Vagina (tissue), 2 donors: ENCODE data around the gene SH3TC2. TPM values are rescaled to one million over a fixed set of nuclear protein-coding genes. Genes with fewer than 3 reads are reported as not detected.

Experiments used
- DNase-seq, 2 donors: peaks; one replicate each; pipeline ENCODE4 v3.0.0-alpha.2; 2017; ENCODE audit errors: extremely low spot score in 2 of 2
- H3K27ac ChIP-seq: fragments of 200-600 bp; sonication (generic); one replicate; pipeline ENCODE4 v1.5.1; 2019
- H3K27me3 ChIP-seq: fragments of 200-600 bp; sonication (generic); one replicate; pipeline ENCODE4 v1.5.1; 2019
- H3K36me3 ChIP-seq, 2 donors: fragments of 200-600 bp; sonication (generic); one replicate each; pipeline ENCODE4 v1.5.1; 2017 to 2019
- H3K4me1 ChIP-seq: fragments of 200-600 bp; sonication (generic); one replicate; pipeline ENCODE4 v1.5.1; 2019
- H3K4me3 ChIP-seq, 2 donors: fragments of 200-600 bp; sonication (generic); 1 replicate in 1 of 2; 2 replicates in 1 of 2; pipeline ENCODE4 v1.5.1; 2016 to 2019
- H3K9me3 ChIP-seq: fragments of 200-600 bp; sonication (generic); one replicate; pipeline ENCODE4 v1.5.1; 2019
- CTCF ChIP-seq, 3 experiments: fragments of 450-650 bp in 2 of 3; fragments of 200-600 bp in 1 of 3; sonication (generic) in 1 of 3; IDR thresholded peaks; one replicate each; pipeline ENCODE4 v1.5.1; 2017 to 2019; ENCODE audit warnings: antibody characterized with exemption in 3 of 3, mild to moderate bottlenecking in 2 of 3, moderate library complexity in 2 of 3
- POLR2A ChIP-seq, 2 donors: fragments of 450-650 bp; IDR thresholded peaks; one replicate each; pipeline ENCODE4 v1.6.1; 2017; ENCODE audit warnings: antibody characterized with exemption in 2 of 2, mild to moderate bottlenecking in 2 of 2, moderate library complexity in 2 of 2
- POLR2AphosphoS5 ChIP-seq, 2 donors: sonication (generic); formaldehyde crosslinking; IDR thresholded peaks; one replicate each; pipeline ENCODE4 v1.9.0; 2017; ENCODE audit warnings: antibody characterized with exemption in 2 of 2, mild to moderate bottlenecking in 2 of 2, low read depth in 1 of 2; ENCODE audit not compliant: insufficient read depth in 1 of 2
- intact Hi-C: fragments of 100-400 bp; cut with DNase I; formaldehyde crosslinking; loops from one replicate; pipeline ENCODE4 v1.15.1; 2023
- total RNA-seq: library from RNA; depleted of rRNA; stranded (reverse); fragments of >200 nt; gene quantifications from one replicate; pipeline ENCODE4 v1.2.3, GENCODE V29; 2016

Gene SH3TC2
- total RNA-seq, 1 donor from 2014 or later, result 2.0 TPM

- no peaks in the 10 kb centered on the region for H3K27me3 ChIP-seq
- intact Hi-C loops, result no loop called here
- no peak overlapping the region for H3K4me3 ChIP-seq
- H3K36me3 ChIP-seq, result no peaks in the 10 kb centered on the region
- no peak for TF ChIP-seq CTCF (IDR thresholded peaks at IDR 0.05)
- TF ChIP-seq POLR2AphosphoS5 (IDR thresholded peaks at IDR 0.05; ENCODE audit: insufficient read depth in 1 of 2, low read depth in 1 of 2), result no peak
- TF ChIP-seq POLR2A (IDR thresholded peaks at IDR 0.05), result no peak
- peaks cover 9% of the 10 kb centered on the region for H3K4me1 ChIP-seq
- H3K9me3 ChIP-seq, result no peaks in the 10 kb centered on the region
- no peak overlapping the region for H3K27ac ChIP-seq
- DNase-seq, result peak in 1 of 2 donors; percentile 72
Observed at GRCh38 chr5:149002761-149003689, 59.8 kb downstream of the SH3TC2 start.

GRCh38 chr5:149002053-149002452, 60.8 kb downstream of the SH3TC2 start:
- Histone ChIP-seq H3K4me1 (peaks cover 9% of the 10 kb centered on the region), H3K9me3 (no peaks in the 10 kb centered on the region), H3K27me3 (no peaks in the 10 kb centered on the region), H3K27ac (no peak overlapping the region), H3K36me3 (no peaks in the 10 kb centered on the region), H3K4me3 (no peak overlapping the region)
- DNase-seq, result peak in 1 of 2 donors; percentile 67
- intact Hi-C loops, result no loop called here
- no peak for TF ChIP-seq CTCF (IDR thresholded peaks at IDR 0.05)
- no peak for TF ChIP-seq POLR2AphosphoS5 (IDR thresholded peaks at IDR 0.05; ENCODE audit: insufficient read depth in 1 of 2, low read depth in 1 of 2)

GRCh38 chr5:149001162-149001561, 61.7 kb downstream of the SH3TC2 start:
- Histone ChIP-seq H3K4me3 (no peak overlapping the region), H3K36me3 (no peaks in the 10 kb centered on the region), H3K9me3 (no peaks in the 10 kb centered on the region), H3K27me3 (no peaks in the 10 kb centered on the region), H3K27ac (no peak overlapping the region), H3K4me1 (peaks cover 17% of the 10 kb centered on the region)
- intact Hi-C loops, result no loop called here
- TF ChIP-seq POLR2AphosphoS5 (IDR thresholded peaks at IDR 0.05; ENCODE audit: insufficient read depth in 1 of 2, low read depth in 1 of 2) (no peak), POLR2A (IDR thresholded peaks at IDR 0.05) (no peak), CTCF (IDR thresholded peaks at IDR 0.05) (no peak)
- DNase-seq, result no peak

GRCh38 chr5:148999741-149000140, 63.1 kb downstream of the SH3TC2 start:
- H3K27me3 ChIP-seq, result no peaks in the 10 kb centered on the region
- H3K9me3 ChIP-seq, result no peaks in the 10 kb centered on the region
- H3K4me1 ChIP-seq, result peaks cover 13% of the 10 kb centered on the region
- no peaks in the 10 kb centered on the region for H3K36me3 ChIP-seq
- no peak overlapping the region for H3K4me3 ChIP-seq
- intact Hi-C loops, result no loop called here
- TF ChIP-seq POLR2A (IDR thresholded peaks at IDR 0.05) (no peak), CTCF (IDR thresholded peaks at IDR 0.05) (no peak), POLR2AphosphoS5 (IDR thresholded peaks at IDR 0.05; ENCODE audit: insufficient read depth in 1 of 2, low read depth in 1 of 2) (no peak)
- DNase-seq, result no peak
- H3K27ac ChIP-seq, result no peak overlapping the region

- H3K9me3 ChIP-seq, result no peaks in the 10 kb centered on the region
- H3K27ac ChIP-seq, result no peak overlapping the region
- peak in 1 of 2 donors; percentile 82 for DNase-seq
- no peaks in the 10 kb centered on the region for H3K27me3 ChIP-seq
- TF ChIP-seq POLR2A (IDR thresholded peaks at IDR 0.05) (no peak), POLR2AphosphoS5 (IDR thresholded peaks at IDR 0.05; ENCODE audit: insufficient read depth in 1 of 2, low read depth in 1 of 2) (peak in 1 of 2 donors; percentile 35), CTCF (IDR thresholded peaks at IDR 0.05) (peak in 2 of 3 experiments; percentile 35 to 56)
- peaks cover 11% of the 10 kb centered on the region for H3K4me1 ChIP-seq
- intact Hi-C loops, result no loop called here
- no peaks in the 10 kb centered on the region for H3K36me3 ChIP-seq
- no peak overlapping the region for H3K4me3 ChIP-seq
Observed at GRCh38 chr5:148998174-148998797, 64.6 kb downstream of the SH3TC2 start.
